WI38 (cell line): ENCODE results near the gene GABRR2.

Experiments
- H3K4me3 ChIP-seq: 2 replicates; pipeline ENCODE4 v1.5.1; 2011; ENCODE audit warnings: low read depth, mild to moderate bottlenecking, control low read depth, low read length
- TF ChIP-seq, protein P1 (sequence below): IDR thresholded peaks from 2 replicates; pipeline ENCODE4 v1.5.1; 2012; ENCODE audit warnings: low read depth, mild to moderate bottlenecking, control low read depth, low read length

Gene GABRR2

DNA sequence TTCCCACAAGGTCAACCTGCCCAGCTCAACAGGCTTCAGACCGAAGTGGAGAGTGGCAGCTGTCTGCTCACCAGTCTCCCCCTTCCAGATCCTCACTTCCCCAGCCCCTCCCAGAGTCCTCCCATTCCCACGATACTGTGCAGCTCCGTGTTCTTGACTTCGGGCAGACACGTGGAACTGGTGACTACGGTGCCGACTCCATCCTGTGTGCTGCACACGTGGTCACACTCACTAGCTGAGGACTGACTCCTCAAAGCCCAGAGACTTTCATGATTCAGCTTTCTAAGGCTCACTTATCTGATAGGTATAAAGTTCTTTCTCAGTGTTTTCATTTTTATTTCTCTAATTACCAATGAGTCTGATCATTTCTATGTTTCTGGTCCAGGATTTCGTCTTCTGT, 32.4 kb downstream of the GABRR2 start:
- TF ChIP-seq, protein P1, sequence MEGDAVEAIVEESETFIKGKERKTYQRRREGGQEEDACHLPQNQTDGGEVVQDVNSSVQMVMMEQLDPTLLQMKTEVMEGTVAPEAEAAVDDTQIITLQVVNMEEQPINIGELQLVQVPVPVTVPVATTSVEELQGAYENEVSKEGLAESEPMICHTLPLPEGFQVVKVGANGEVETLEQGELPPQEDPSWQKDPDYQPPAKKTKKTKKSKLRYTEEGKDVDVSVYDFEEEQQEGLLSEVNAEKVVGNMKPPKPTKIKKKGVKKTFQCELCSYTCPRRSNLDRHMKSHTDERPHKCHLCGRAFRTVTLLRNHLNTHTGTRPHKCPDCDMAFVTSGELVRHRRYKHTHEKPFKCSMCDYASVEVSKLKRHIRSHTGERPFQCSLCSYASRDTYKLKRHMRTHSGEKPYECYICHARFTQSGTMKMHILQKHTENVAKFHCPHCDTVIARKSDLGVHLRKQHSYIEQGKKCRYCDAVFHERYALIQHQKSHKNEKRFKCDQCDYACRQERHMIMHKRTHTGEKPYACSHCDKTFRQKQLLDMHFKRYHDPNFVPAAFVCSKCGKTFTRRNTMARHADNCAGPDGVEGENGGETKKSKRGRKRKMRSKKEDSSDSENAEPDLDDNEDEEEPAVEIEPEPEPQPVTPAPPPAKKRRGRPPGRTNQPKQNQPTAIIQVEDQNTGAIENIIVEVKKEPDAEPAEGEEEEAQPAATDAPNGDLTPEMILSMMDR, result no peak
- H3K4me3 ChIP-seq, result no peak overlapping the region

- H3K4me3 ChIP-seq, result no peak overlapping the region
- TF ChIP-seq, protein P1, result peak; percentile 66
Observed at GRCh38 chr6:89281779-89282246, 33.3 kb downstream of the GABRR2 start.

GRCh38 chr6:89278956-89279355, 36.1 kb downstream of the GABRR2 start:
- H3K4me3 ChIP-seq, result no peak overlapping the region
- TF ChIP-seq, protein P1, result no peak

GRCh38 chr6:89275900-89276299, 39.2 kb downstream of the GABRR2 start:
- H3K4me3 ChIP-seq, result no peak overlapping the region
- TF ChIP-seq, protein P1, result no peak

DNA sequence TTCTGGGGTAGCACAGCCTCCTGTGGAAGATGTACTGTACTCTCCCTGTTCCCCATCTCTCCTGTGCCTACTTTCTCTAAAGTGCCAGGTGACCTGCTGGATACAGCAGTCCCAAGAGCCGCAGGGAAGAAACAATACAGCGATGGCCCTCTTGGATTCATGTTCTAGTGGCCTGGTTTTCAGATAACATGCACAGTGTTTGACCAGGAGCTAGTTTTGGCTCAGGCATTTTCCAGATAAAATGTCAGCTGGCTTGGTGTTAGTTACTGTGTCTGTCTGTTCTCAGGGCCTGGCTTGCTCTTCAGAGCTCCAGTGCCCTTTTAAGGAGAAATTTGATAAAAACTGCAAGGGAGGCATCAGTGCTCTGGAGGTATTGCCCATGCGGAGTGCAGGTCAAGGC, 41.3 kb downstream of the GABRR2 start:
- H3K4me3 ChIP-seq, result no peak overlapping the region
- TF ChIP-seq, protein P1, result no peak

- H3K4me3 ChIP-seq, result no peak overlapping the region
- TF ChIP-seq, protein P1, result no peak
Observed at GRCh38 chr6:89272596-89272995, 42.5 kb downstream of the GABRR2 start.

DNA sequence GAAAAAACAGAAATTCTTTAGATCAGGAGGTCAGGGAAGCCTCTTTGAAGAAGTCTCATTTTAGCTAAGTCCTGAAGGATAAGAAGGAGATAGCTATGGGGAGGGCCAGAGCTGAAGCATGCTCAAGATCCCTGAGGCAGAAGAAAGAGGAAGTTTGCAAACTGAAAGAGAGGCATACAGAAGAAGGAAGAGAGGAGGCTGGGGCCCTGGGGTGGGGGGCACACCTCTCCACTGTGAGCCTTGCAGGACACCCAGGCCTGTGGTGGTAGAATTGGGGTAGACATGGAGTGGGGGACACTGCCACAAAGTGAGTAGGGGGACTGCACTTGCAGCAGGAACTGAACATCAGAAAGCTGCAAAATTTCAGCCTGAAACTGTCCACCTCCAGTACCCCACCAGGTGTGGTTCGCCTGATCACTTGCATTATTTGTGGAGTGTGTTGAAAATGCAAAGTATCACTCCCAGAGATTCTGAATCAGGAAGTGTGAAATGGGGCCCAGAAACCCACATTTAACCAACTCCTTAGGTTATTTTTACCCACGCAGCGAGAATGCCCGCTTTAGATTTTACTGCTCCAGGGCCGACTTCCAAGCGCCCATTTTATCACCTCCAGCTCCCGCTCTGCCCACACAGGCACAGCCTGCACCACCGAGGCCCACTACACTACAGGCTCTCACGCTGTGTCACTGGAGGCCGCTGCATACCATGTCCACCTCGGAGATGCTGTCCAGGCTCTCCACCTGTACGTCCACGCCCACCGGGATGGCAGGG, 44.0 kb downstream of the GABRR2 start:
- TF ChIP-seq, protein P1, result no peak
- H3K4me3 ChIP-seq, result no peak overlapping the region
